Activated naive CD8-positive, alpha-beta T cell treated with anti-CD3 and anti-CD28 coated beads, Interleukin-2, amount 10 ng/mL, durations not matched to agents 7 days and 5 days (primary cell): ENCODE data around the gene NRCAM. TPM values are rescaled to one million over a fixed set of nuclear protein-coding genes. Genes with fewer than 3 reads are reported as not detected.
A peak's percentile ranks its signal among the peaks of the same experiment; 100 is the strongest.

Experiments
- ATAC-seq: fragments of 150-1000 bp; cut with Tn5 transposase; one replicate; pipeline ENCODE4 v1.10.0; 2021; ENCODE audit warnings: low read depth, moderate library complexity
- POLR2A ChIA-PET: fragments of 350-600 bp; sonication (Branson Sonifier 250); formaldehyde crosslinking; loops from one replicate; lab custom pipeline; 2021; ENCODE audit warnings: antibody characterized with exemption; lab: Charles Lee
- DNase-seq: peaks from one replicate; pipeline ENCODE4 v3.0.0; 2021
- H3K27ac Mint-ChIP-seq: one replicate; pipeline ENCODE4 v1.8.0; 2022; ENCODE audit warnings: mild to moderate bottlenecking, mixed read lengths
- H3K27me3 Mint-ChIP-seq: one replicate; pipeline ENCODE4 v1.8.0; 2022; ENCODE audit warnings: mild to moderate bottlenecking, moderate library complexity, mixed read lengths
- H3K36me3 Mint-ChIP-seq: one replicate; pipeline ENCODE4 v1.8.0; 2021; ENCODE audit warnings: mild to moderate bottlenecking, mixed read lengths
- H3K4me1 Mint-ChIP-seq: one replicate; pipeline ENCODE4 v1.8.0; 2021; ENCODE audit warnings: mixed read lengths
- H3K4me3 Mint-ChIP-seq: one replicate; pipeline ENCODE4 v1.8.0; 2022; ENCODE audit warnings: mild to moderate bottlenecking, moderate library complexity, mixed read lengths
- H3K9me3 Mint-ChIP-seq: one replicate; pipeline ENCODE4 v1.8.0; 2021; ENCODE audit warnings: mixed read lengths
- total RNA-seq, 2 experiments: library from RNA; stranded (reverse); gene quantifications; one replicate each; pipeline ENCODE4 v1.2.3, GENCODE V29; 2021

Gene NRCAM
- total RNA-seq, 2 experiments from 2014 or later = 0.50 to 0.99 TPM

DNA sequence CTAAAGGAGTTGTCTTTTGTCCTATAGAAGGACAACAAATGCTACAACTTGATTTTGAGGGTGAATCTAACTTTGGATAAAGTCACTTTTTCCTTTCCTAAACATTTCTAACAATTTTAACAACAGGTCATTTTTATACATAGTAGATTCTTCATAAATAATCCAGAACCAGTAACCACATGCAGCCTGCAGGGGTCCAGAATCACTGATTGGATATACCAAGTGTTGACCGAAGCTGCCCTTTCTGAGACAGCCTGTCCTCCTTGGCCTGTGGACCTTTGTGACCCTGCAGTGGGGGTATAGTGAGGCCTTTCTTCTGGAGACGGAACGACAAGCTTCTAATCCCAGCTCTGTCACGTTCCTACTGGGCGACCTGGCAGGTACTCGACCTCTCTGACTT, 291.3 kb downstream of the NRCAM start:
- Mint-ChIP-seq H3K9me3 (peaks cover 3% of the 10 kb centered on the region), H3K27me3 (no peaks in the 10 kb centered on the region), H3K4me3 (no peak overlapping the region), H3K36me3 (no peaks in the 10 kb centered on the region), H3K4me1 (peaks cover 4% of the 10 kb centered on the region), H3K27ac (no peak overlapping the region)
- POLR2A ChIA-PET = no interaction called here
- ATAC-seq = no peak
- no peak for DNase-seq

GRCh38 chr7:108164342-108164741, 291.9 kb downstream of the NRCAM start:
- Mint-ChIP-seq H3K4me3 (no peak overlapping the region), H3K27ac (no peak overlapping the region), H3K4me1 (peaks cover 4% of the 10 kb centered on the region), H3K36me3 (no peaks in the 10 kb centered on the region), H3K27me3 (peaks cover 3% of the 10 kb centered on the region), H3K9me3 (peaks cover 3% of the 10 kb centered on the region)
- POLR2A ChIA-PET = no interaction called here
- no peak for DNase-seq
- ATAC-seq = no peak

DNA sequence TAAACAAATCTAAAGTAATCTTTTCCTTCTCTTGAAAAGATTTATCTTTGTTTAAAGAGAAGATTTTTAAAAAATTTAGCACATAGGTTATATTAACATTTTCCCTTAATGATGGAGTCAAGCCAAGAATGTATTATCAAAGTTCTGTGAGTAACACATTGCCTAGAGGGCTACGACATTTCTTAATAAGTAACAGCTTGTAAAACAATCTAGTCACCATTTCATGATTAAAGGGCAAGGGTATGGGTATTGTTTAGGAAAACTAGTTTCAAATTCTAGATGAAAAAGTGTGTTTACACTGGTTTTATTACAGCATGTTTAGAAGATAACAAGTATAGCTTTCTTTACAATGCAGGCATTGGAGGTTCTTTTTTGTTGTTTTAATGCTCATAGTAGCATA, 297.5 kb downstream of the NRCAM start:
- Mint-ChIP-seq H3K27ac (no peak overlapping the region), H3K36me3 (no peaks in the 10 kb centered on the region), H3K4me1 (no peaks in the 10 kb centered on the region), H3K4me3 (no peak overlapping the region), H3K9me3 (peaks cover 3% of the 10 kb centered on the region), H3K27me3 (peaks cover 3% of the 10 kb centered on the region)
- DNase-seq = no peak
- no peak for ATAC-seq
- POLR2A ChIA-PET = no interaction called here

DNA sequence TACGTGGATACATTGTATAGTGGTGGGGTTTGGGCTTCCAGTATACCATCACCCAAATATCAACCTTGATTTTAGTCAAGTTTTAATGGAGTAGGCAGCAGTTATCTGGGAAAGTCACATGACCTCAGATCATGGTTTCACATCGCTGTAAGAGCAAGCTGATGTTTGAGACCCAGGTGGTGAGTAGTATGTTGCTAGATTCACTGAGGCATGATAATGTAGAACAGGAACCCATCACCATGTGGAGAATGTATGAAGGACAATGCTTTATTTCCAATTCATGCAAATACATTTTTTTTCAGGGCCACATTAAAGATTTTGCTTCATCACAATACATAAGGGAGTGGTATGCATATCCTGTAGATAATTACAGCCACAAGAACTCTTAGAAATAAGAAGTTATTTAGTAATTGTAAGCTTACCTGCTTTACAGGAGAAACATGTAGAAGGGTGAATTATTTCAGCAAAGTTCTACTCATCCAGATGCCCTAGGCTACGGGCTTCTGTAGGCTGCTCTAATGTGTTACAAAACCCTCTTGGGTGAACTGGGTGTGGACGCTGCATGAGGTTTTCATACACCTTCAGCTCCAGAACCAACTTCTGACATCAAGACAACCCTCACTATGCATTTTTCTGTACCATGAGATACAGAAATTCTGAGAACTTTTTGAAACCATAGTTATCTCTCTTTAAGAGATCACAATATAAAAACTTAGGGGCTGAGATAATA, 298.5 kb downstream of the NRCAM start:
- H3K4me1 Mint-ChIP-seq = no peaks in the 10 kb centered on the region
- peaks cover 3% of the 10 kb centered on the region for H3K27me3 Mint-ChIP-seq
- H3K27ac Mint-ChIP-seq = no peak overlapping the region
- no peak for ATAC-seq
- H3K4me3 Mint-ChIP-seq = no peak overlapping the region
- no peaks in the 10 kb centered on the region for H3K36me3 Mint-ChIP-seq
- POLR2A ChIA-PET = no interaction called here
- no peak for DNase-seq
- no peaks in the 10 kb centered on the region for H3K9me3 Mint-ChIP-seq

DNA sequence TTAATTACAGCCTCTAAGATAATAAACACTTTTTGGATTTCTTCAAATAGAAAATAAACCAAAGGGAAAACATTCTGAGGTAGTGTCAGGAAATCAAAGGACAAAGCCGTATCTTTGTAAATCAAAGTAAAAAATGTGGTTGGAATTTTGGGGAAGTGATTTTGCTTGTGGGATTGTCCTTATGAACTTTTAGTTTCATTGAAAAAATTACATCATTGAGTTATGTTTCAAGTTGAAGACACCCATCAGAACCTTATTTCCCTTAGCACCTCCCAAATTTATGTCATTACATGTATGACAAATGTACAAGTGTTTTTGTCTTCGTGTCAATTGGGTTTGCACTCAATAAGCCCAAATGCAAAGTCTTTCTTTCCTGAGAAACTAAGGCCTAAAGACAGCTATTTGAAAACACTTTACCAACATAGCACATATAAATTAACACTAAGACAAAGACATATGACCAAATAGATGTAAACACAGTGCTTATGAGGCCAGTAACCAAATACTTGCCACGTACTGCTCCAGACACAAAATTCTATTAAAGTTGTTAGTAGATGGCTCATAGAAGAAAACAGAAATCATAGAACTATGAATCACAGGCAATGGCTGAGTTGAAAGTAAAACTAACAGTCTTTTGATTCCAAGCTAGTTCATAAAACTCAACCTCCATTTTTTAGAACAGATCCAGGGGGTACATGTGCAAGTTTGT, 299.2 kb downstream of the NRCAM start:
- ATAC-seq = no peak
- DNase-seq = no peak
- Mint-ChIP-seq H3K9me3 (no peaks in the 10 kb centered on the region), H3K4me1 (peaks cover 3% of the 10 kb centered on the region), H3K27me3 (peaks cover 3% of the 10 kb centered on the region), H3K4me3 (no peak overlapping the region), H3K36me3 (no peaks in the 10 kb centered on the region), H3K27ac (no peak overlapping the region)
- POLR2A ChIA-PET = interaction anchor here (0.5 kb wide), 1 partner anchor 9 kb away, joined by 3 read pairs; no protein-coding TSS in a partner anchor

DNA sequence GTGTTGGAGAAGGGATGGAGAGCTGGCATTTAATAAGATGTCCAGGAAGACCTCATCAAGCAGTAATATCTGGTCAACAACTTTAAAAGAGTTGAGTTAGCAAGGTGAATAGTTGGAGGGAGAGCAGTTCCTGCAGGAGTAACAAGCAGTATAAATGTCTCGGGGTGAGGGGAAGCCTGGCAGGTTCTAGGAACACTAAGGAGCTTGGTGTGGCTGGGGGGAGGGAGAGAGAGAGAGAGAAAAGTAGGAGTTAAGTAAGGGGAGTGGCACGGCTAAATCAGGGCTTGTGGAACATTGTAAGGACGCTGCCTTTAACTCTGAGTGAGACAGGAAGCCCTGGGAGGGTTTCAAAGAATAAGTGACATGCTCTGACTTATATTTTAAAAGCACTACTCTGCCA, 304.0 kb downstream of the NRCAM start:
- H3K36me3 Mint-ChIP-seq = no peaks in the 10 kb centered on the region
- ATAC-seq = no peak

DNA sequence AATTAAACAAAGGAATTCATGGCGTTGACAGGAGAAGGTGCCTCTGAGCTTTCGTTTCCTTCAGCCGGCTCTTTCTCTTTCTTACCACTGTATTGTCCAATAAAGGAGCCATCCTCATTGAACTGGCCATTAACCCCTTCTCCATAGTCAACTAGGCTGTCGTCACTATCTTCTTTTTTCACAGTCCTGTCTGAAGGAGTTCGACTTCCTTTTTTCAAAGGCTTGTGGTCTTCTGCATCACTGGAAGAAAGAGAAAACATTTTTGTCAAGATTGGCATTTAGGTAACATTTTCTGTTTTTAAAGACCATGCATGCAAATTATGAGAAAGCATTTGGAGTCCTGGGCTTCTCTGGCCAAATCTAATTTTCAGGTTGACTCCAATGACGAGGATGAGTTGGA, 306.3 kb downstream of the NRCAM start:
- Mint-ChIP-seq H3K36me3 (no peaks in the 10 kb centered on the region), H3K27ac (no peak overlapping the region), H3K4me1 (peaks cover 8% of the 10 kb centered on the region), H3K27me3 (no peaks in the 10 kb centered on the region), H3K4me3 (no peak overlapping the region), H3K9me3 (no peaks in the 10 kb centered on the region)
- POLR2A ChIA-PET = no interaction called here
- no peak for ATAC-seq
- no peak for DNase-seq

More for the DNA sequence above, 304.0 kb downstream of the NRCAM start:
- no peak overlapping the region for H3K4me3 Mint-ChIP-seq
- no peaks in the 10 kb centered on the region for H3K9me3 Mint-ChIP-seq
- peaks cover 8% of the 10 kb centered on the region for H3K4me1 Mint-ChIP-seq
- no peaks in the 10 kb centered on the region for H3K27me3 Mint-ChIP-seq
- POLR2A ChIA-PET = no interaction called here
- DNase-seq = no peak
- H3K27ac Mint-ChIP-seq = no peak overlapping the region

GRCh38 chr7:108149119-108149518, 307.1 kb downstream of the NRCAM start:
- Mint-ChIP-seq H3K9me3 (no peaks in the 10 kb centered on the region), H3K36me3 (no peaks in the 10 kb centered on the region), H3K4me1 (peaks cover 8% of the 10 kb centered on the region), H3K27ac (no peak overlapping the region), H3K27me3 (no peaks in the 10 kb centered on the region), H3K4me3 (no peak overlapping the region)
- POLR2A ChIA-PET = no interaction called here
- ATAC-seq (no peak), DNase-seq (no peak)

DNA sequence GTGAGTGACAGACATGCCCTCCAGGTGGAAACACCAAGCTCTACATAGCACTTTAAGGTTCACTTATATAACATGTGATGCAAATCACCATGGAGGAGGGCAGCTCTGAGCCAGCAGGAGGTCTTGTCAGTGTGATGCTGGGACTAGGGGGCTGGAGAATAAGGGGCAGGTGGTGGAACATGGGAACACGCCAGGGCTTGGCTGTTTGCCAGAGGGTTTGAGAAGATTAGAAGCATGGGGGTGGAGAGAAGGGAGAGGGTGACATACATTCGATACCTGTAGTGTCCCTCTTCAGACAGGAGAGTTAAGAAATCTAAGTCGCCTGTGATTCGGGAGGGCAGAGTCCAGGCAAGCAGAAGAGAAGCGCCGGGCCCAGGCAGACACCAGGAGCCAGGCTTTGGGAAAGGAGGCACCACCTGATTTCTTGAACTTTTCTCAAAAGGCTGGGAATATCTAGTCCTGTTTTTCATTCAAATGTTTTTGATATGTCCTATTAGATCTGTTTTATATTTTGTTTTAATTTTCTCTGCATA, 309.1 kb downstream of the NRCAM start:
- Mint-ChIP-seq H3K36me3 (no peaks in the 10 kb centered on the region), H3K27ac (no peak overlapping the region), H3K27me3 (no peaks in the 10 kb centered on the region), H3K9me3 (no peaks in the 10 kb centered on the region), H3K4me1 (peaks cover 6% of the 10 kb centered on the region), H3K4me3 (no peak overlapping the region)
- DNase-seq (no peak), ATAC-seq (no peak)
- POLR2A ChIA-PET = interaction anchor here (2.4 kb wide), 1 partner anchor 33 kb away, joined by 10 read pairs; no protein-coding TSS in a partner anchor

DNA sequence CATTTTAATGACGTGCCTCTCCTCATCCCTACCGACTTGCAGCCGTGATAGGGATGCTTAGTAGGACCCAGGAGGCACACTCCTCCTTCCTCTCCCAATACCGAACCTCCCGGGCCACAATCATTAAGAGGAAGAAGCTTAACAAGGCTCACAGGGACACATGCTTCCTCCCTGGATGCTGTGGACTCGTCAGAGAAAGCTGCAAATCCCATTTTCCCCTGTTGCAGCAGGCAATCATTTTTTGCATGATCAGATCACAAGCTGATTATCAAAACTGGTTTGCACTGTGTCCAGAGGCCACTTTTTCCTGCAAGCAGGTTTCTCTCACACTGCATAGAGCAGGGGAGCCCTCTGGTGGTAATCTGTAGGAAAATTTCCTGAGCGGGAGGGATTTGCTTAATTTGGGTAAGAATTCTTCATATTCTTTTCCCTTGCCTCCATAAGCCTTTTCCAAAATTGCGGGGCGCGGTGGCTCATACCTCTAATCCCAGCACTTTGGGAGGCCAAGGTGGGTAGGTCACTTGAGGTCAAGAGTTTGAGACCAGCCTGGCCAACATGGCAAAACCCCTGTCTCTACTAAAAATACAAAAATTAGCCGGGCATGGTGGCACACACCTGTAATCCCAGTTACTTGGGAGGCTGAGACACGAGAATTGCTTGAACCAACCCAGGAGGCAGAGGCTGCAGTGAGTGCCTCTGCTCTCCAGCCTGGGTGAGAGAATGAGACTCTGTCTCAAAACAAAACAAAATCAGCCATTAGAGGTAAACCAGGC, 310.0 kb downstream of the NRCAM start:
- Mint-ChIP-seq H3K36me3 (no peaks in the 10 kb centered on the region), H3K9me3 (no peaks in the 10 kb centered on the region), H3K27me3 (no peaks in the 10 kb centered on the region), H3K4me3 (no peak overlapping the region), H3K4me1 (peaks cover 5% of the 10 kb centered on the region), H3K27ac (no peak overlapping the region)
- DNase-seq (peak; percentile 36), ATAC-seq (peak; percentile 73)
- POLR2A ChIA-PET = interaction anchor here (2.4 kb wide), 1 partner anchor 33 kb away, joined by 10 read pairs; no protein-coding TSS in a partner anchor

DNA sequence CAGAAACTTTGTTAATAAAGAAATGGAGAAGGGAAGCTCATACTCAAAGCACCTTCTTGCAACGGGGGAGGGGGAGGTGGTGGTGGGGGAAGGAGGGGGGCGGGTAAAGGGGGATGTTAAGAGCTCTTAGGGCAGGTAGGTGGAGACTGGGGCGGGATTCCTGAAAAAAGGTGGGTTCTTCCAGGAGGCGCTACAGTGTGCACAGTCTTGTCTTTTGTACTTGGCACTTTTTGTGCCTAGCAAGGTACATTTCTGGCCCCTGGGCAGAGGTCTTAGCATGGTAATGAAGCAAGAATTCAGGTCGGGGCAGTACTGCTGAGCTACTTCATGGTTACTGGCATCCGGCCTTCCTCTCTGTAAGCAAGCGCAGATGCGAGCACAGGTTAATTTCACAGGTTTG, 310.8 kb downstream of the NRCAM start:
- ATAC-seq = no peak
- Mint-ChIP-seq H3K36me3 (no peaks in the 10 kb centered on the region), H3K4me1 (peaks cover 7% of the 10 kb centered on the region), H3K27ac (no peak overlapping the region), H3K9me3 (no peaks in the 10 kb centered on the region), H3K27me3 (no peaks in the 10 kb centered on the region), H3K4me3 (no peak overlapping the region)
- POLR2A ChIA-PET = interaction anchor here (2.4 kb wide), 1 partner anchor 32 kb away, joined by 10 read pairs; no protein-coding TSS in a partner anchor
- no peak for DNase-seq

GRCh38 chr7:108144931-108145330, 311.3 kb downstream of the NRCAM start:
- POLR2A ChIA-PET = interaction anchor here (2.4 kb wide), 1 partner anchor 31 kb away, joined by 10 read pairs; no protein-coding TSS in a partner anchor
- ATAC-seq (no peak), DNase-seq (no peak)
- Mint-ChIP-seq H3K36me3 (no peaks in the 10 kb centered on the region), H3K27me3 (no peaks in the 10 kb centered on the region), H3K4me3 (no peak overlapping the region), H3K9me3 (no peaks in the 10 kb centered on the region), H3K27ac (no peak overlapping the region), H3K4me1 (peaks cover 5% of the 10 kb centered on the region)
